Fibroblast of mammary gland (primary cell): ENCODE data around the gene FAM168B.
"Not testable (repeated sequence)": the region's sequence is repeated elsewhere in the genome, so short reads cannot be mapped to it uniquely, and the experiment has no call there.

Experiments used
- DNase-seq: peaks from one replicate; pipeline ENCODE4 v3.0.0-alpha.2; 2010; ENCODE audit warnings: low read depth
- H3K4me3 ChIP-seq: 2 replicates; pipeline ENCODE4 v1.5.1; 2011; ENCODE audit warnings: low read depth, mild to moderate bottlenecking, low read length, moderate library complexity; ENCODE audit not compliant: control insufficient read depth
- TF ChIP-seq, protein P1 (sequence below): conservative IDR thresholded peaks from 2 replicates; pipeline ENCODE4 v1.5.1; 2011; ENCODE audit warnings: low read depth, low read length, inconsistent platforms; ENCODE audit not compliant: control insufficient read depth, insufficient read depth

Gene FAM168B

DNA sequence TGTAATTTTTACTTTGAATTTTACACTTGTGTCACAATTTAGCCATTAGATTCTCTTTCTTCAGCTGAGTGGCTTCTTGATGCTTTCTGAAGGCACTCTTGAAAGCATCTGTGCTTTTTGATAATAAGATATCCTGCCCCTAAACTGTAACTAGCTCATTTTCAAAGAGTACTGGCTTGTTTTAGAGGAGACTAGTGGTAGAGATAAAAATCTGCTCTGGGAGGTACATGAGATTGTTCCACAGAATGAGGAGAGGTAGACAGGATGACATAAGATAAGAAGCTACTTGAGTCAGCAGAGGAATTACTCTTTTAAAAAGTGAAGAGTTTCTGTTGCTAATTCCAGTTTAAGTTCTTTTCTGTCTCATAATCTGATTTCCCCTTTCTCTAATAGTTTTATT, 22.5 kb upstream of the FAM168B start:
- TF ChIP-seq, protein P1, sequence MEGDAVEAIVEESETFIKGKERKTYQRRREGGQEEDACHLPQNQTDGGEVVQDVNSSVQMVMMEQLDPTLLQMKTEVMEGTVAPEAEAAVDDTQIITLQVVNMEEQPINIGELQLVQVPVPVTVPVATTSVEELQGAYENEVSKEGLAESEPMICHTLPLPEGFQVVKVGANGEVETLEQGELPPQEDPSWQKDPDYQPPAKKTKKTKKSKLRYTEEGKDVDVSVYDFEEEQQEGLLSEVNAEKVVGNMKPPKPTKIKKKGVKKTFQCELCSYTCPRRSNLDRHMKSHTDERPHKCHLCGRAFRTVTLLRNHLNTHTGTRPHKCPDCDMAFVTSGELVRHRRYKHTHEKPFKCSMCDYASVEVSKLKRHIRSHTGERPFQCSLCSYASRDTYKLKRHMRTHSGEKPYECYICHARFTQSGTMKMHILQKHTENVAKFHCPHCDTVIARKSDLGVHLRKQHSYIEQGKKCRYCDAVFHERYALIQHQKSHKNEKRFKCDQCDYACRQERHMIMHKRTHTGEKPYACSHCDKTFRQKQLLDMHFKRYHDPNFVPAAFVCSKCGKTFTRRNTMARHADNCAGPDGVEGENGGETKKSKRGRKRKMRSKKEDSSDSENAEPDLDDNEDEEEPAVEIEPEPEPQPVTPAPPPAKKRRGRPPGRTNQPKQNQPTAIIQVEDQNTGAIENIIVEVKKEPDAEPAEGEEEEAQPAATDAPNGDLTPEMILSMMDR, result no peak
- no peak for DNase-seq
- no peak overlapping the region for H3K4me3 ChIP-seq

DNA sequence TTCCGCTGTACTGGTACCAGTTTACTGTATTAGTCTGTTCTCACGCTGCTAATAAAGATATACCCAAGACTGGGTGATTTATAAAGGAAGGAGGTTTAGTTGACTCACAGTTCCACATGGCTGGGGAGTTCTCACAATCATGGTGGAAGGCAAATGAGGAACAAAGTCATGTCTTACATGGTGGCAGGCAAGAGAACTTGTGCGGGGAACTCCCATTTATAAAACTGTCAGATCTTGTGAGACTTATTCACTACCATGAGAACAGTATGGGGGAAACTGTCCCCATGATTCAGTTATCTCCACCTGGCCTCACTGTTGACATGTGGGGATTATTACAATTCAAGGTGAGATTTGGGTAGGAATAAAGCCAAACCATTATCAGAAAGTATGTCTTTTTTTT, 21.7 kb upstream of the FAM168B start:
- H3K4me3 ChIP-seq, DNase-seq: not testable (repeated sequence)

DNA sequence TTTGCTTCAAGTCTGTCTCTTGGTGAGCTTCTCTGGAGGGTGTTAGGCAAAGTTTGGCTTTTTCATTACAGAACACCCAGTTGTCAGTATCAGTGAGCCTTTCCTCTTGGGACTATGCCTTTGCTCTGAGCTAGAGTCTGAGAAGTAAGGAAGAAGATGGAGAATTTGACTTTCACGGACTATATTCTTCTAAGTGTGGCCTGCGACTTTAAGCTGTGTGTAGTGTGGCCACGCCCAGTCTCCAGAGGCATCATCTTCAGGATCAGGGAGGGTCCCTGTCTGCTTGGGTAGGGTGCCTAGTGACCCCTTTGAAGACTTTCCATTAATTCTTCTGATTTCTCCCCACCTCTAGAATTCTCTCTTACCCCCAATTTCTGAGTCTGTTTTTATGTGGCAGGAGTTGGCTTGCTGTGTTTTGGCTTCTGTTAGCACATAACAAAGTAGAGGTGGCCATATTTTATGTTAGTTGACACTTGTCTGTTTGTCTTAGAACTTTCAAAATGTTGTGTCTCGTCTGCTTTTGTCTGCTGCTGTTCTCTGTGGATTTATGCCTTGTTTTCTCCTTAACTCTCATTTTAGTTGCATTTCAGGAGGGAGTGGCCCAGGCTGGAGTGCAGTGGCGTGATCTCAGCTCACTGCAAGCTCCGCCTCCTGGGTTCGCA, 20.4 kb upstream of the FAM168B start:
- no peak overlapping the region for H3K4me3 ChIP-seq
- TF ChIP-seq, protein P1, result no peak
- no peak for DNase-seq

DNA sequence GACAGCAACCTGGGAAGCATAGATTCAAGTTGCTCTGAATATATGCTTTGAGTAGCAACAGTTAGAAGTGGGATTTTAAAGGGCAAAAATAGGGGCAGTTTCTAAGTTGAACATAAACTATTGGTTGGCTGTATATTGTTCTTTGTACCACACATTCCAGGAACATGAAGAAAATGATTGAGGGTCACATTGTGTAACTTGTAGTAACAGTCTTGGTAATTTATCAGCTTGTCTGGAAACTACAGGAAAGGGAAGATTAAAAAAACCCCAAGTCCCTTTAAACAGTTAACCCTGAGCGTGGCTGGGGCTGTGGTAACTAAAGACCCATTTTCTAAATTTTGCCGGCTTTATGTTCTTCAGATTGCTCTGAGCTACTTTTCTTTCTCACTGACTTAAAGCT, 19.3 kb upstream of the FAM168B start:
- TF ChIP-seq, protein P1, result no peak
- no peak for DNase-seq
- H3K4me3 ChIP-seq, result no peak overlapping the region

DNA sequence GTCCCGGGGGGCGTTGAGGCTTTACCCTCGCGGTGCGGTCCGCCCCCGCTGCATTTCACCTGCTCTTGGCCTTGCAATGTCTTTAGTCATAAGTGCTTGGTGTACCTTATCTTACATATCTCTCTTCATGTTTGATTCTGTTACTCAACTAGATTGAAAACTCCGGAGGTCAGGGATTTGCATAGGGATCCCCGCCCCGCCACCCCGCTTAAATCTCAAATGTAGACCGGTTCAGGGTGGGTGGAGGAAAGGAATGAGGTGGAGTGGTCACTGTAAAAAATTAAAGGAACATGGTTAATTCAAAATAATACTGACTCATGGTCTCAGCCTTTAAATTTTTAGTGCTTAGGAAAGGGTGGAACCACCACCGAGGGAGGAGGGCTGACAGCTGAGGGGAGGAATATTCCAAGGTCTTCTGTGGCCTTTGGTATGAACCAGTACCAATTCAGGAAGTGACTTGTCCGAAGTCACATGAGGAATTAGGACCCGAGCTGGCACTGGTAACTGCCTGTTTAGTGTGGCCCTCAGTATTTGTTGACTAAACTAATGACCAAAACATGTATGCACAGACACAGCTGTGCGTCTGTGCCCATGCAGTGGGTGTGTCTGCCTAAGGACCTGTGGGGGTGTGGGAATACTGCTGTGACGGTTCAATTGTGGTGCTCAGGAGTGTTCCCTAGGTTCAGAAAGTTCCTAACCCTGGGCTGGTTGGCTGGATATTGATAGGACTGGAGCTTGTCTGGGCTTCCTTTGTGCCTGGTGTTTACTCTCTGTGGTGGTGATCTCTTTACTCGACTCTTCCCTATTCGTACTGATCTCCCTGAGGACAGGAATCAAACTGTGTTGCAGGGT, 12.9 kb upstream of the FAM168B start:
- TF ChIP-seq, protein P1, result no peak
- H3K4me3 ChIP-seq, result peak overlapping the region; percentile 89
- peak; percentile 74 for DNase-seq

DNA sequence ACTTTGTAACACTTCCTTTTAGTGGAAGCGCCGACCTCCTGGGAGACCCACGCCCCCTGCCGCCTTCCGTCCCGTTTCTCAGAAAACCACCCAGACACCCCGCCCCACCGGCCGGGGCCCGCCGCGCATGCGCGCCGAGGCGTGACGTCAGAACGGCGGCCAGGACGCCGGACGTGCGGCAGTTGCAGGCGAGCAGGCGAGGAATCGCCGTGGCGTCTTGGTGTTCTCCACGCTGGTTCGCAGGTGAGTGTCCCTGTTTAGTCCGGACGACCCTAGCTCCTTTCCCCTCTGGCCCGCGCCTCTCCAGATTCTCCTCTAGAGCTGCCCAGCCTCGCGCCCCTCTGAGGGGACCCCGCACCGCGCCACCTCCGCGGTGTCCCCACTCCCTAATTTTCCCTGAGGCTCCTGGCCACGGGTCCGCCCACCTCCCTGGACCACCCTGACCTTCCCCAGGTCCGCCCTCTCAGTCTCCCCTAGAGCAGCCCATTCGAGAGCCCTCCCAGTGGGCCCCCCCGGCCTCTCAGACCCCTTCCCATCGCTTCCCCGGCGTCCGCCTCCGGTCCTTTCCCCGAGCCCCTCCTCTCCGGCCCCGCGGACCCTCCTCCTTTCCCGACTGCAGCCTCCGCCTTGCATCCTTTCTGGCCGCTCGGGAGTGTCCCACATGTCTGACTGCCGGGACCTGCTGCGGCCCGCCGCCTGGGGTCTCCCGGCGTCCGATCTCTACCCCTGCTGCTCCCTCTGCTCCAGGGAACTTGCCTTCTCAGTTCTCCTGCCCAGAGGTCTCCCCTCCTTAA, 12.1 kb upstream of the FAM168B start, which contains the start of gene PLEKHB2:
Gene PLEKHB2 (plus strand): TSS at position 181 of the 794 bp plus-strand sequence. CDS start 15,606 bp downstream, outside the sequence.
- TF ChIP-seq, protein P1, result no peak

More for the DNA sequence above, 12.1 kb upstream of the FAM168B start, which contains the start of gene PLEKHB2:
- H3K4me3 ChIP-seq, result peak within 1 kb of the TSS; percentile 89
- peak; percentile 83 for DNase-seq
